K562 (cell line): Measurements from ENCODE around the gene HNMT. TPM values are rescaled to one million over a fixed set of nuclear protein-coding genes. Genes with fewer than 3 reads are reported as not detected.

Experiments
- CREM ChIP-seq: IDR thresholded peaks from 2 replicates; pipeline ENCODE4 v1.6.1; 2014; ENCODE audit warnings: antibody characterized with exemption, low read depth
- HDAC2 ChIP-seq: fragments of 450-650 bp; IDR thresholded peaks from 2 replicates; pipeline ENCODE4 v1.6.1; 2016; ENCODE audit warnings: mild to moderate bottlenecking
- L3MBTL2 ChIP-seq: fragments of 450-650 bp; IDR thresholded peaks from 2 replicates; pipeline ENCODE4 v1.6.1; 2016; ENCODE audit warnings: mild to moderate bottlenecking, moderate library complexity
- MCM5 ChIP-seq: fragments of 450-650 bp; IDR thresholded peaks from 2 replicates; pipeline ENCODE4 v1.6.1; 2016; ENCODE audit warnings: low read depth
- MEF2A ChIP-seq: IDR thresholded peaks from 2 replicates; pipeline ENCODE4 v1.6.1; 2011; ENCODE audit warnings: low read depth, mild to moderate bottlenecking, low read length, moderate library complexity; ENCODE audit not compliant: control insufficient read depth
- NFATC3 ChIP-seq: fragments of 450-650 bp; IDR thresholded peaks from 2 replicates; pipeline ENCODE4 v1.6.1; 2017; ENCODE audit warnings: mild to moderate bottlenecking
- NR0B1 ChIP-seq: fragments of 450-650 bp; IDR thresholded peaks from one replicate; pipeline ENCODE4 v1.6.1; 2018; ENCODE audit warnings: mild to moderate bottlenecking, moderate library complexity; ENCODE audit not compliant: partially characterized antibody
- NUFIP1 ChIP-seq: fragments of 450-650 bp; IDR thresholded peaks from 2 replicates; pipeline ENCODE4 v1.6.1; 2018; ENCODE audit not compliant: partially characterized antibody
- PRMT5 ChIP-seq: sonication (generic); formaldehyde crosslinking; IDR thresholded peaks from 2 replicates; pipeline ENCODE4 v1.5.0; 2020; ENCODE audit warnings: missing genetic modification reagents
- RCOR1 ChIP-seq, 2 experiments: IDR thresholded peaks; 2 replicates each; pipeline ENCODE4 v1.6.1; 2012; ENCODE audit warnings: low read depth in 2 of 2, low read length in 2 of 2, borderline replicate concordance in 1 of 2, improper control_type of control experiment in 1 of 2
- TOE1 ChIP-seq, 2 experiments: fragments of 450-650 bp in 1 of 2; sonication (generic) in 1 of 2; formaldehyde crosslinking in 1 of 2; IDR thresholded peaks; 2 replicates each; pipeline versions ENCODE4 v1.7.1 to v1.8.0; 2016 to 2022; ENCODE audit warnings: borderline replicate concordance in 2 of 2, mild to moderate bottlenecking in 2 of 2, antibody characterized with exemption in 1 of 2, inconsistent platforms in 1 of 2, low read depth in 1 of 2, missing genetic modification reagents in 1 of 2, moderate library complexity in 1 of 2
- ZBTB40 ChIP-seq, 2 experiments: fragments of 450-650 bp in 1 of 2; sonication (generic) in 1 of 2; formaldehyde crosslinking in 1 of 2; IDR thresholded peaks; 2 replicates each; pipeline versions ENCODE4 v1.7.1 to v1.9.0; 2016 to 2022; ENCODE audit warnings: inconsistent platforms in 1 of 2, mild to moderate bottlenecking in 1 of 2, missing genetic modification reagents in 1 of 2
- ZNF140 ChIP-seq: fragments of 250-450 bp; sonication (Bioruptor Pico); IDR thresholded peaks from 2 replicates; pipeline ENCODE4 v1.8.0; 2021; ENCODE audit warnings: moderate library complexity, mild to moderate bottlenecking, inconsistent platforms
- ZNF444 ChIP-seq: fragments of 250-450 bp; sonication (Bioruptor Pico); IDR thresholded peaks from 2 replicates; pipeline ENCODE4 v1.4.0; 2020; ENCODE audit warnings: mild to moderate bottlenecking, moderate library complexity
- polyA plus RNA-seq, 8 experiments: library from polyadenylated mRNA; depleted of rRNA in 4 of 8; stranded (reverse) in 5 of 8; unstranded in 3 of 8; fragments of >200 nt; fragmentation: Nextera tagmentation in 2 of 8; fragmentation: Illumina TruSeq in 1 of 8; extraction: Ambion mirVana in 2 of 8; extraction: Trizol in 1 of 8; gene quantifications; 2 replicates each; pipeline versions ENCODE4 v1.2.1 to v1.2.3, GENCODE V29; 2011 to 2014; ENCODE audit warnings: inconsistent platforms in 1 of 8, missing spikeins in 1 of 8
- total RNA-seq, 7 experiments: library from RNA; depleted of rRNA in 6 of 7; stranded (reverse); fragments of >200 nt in 6 of 7; fragmentation: Illumina TruSeq in 2 of 7; extraction: Trizol in 2 of 7; gene quantifications; 2 replicates each; pipeline versions ENCODE4 v1.2.1 to v1.2.3, GENCODE V29; 2011 to 2021; ENCODE audit warnings: low replicate concordance in 1 of 7
- TF ChIP-seq, protein P1 (sequence below): fragments of 250-450 bp; sonication (Bioruptor Pico); IDR thresholded peaks from 2 replicates; pipeline ENCODE4 v1.8.0; 2022; ENCODE audit warnings: inconsistent platforms, mild to moderate bottlenecking, moderate library complexity, borderline replicate concordance

Gene HNMT
- total and polyA plus RNA-seq, 9 of the 15 experiments (the other 6 are each of a cell fraction or from before 2014, with no cell fraction given), result 3.1 to 10.9 (median 5.3) TPM

DNA sequence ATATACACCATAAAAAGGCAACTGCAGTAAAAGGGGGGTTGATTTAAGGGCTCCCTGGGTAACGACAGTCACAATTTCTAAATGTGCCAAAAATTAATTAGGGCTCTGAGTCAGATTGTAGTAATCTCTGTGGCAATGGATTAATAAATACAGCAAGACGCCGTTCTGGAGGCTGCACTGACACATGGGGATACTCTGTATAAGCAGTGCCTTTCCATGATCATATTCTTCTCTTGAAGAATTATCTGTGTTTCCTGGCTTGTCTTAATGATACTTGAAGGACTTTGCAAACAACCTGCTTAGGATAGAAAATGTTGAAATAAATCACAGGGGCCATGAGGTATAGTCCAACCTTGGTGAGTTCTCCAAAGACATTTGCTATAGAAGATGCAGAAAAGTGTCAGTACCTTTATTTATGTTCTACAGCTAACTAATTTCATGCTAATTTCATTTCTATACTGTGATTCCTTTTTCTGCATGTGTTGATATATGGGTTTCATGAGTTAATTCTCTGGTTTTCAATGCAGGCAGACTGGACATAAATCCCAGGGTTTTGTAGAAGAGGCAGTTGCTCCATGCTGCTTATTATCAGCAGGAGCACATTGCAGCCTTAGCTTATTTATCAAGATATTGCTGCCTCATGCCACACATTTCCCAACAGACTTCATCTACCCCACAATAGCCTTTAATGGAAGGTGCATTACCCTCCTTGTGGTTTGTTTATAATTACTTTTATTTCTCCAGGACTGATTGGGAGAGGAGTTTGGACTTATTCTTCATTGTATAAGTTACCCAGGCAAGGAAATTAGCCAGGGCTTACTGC is 54.8 kb downstream of the HNMT start (continued):
- TF ChIP-seq ZBTB40 (IDR thresholded peaks at IDR 0.05), result no peak
- no peak for TF ChIP-seq ZBTB40 (CRISPR knock-in tag; IDR thresholded peaks at IDR 0.05)
- TF ChIP-seq, protein P1, sequence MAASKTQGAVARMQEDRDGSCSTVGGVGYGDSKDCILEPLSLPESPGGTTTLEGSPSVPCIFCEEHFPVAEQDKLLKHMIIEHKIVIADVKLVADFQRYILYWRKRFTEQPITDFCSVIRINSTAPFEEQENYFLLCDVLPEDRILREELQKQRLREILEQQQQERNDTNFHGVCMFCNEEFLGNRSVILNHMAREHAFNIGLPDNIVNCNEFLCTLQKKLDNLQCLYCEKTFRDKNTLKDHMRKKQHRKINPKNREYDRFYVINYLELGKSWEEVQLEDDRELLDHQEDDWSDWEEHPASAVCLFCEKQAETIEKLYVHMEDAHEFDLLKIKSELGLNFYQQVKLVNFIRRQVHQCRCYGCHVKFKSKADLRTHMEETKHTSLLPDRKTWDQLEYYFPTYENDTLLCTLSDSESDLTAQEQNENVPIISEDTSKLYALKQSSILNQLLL, result no peak
- TF ChIP-seq L3MBTL2, result no peak
- peak; percentile 75 for TF ChIP-seq HDAC2
- no peak for TF ChIP-seq PRMT5 (CRISPR knock-in tag)
- TF ChIP-seq ZNF140 (CRISPR knock-in tag), result no peak
- no peak for TF ChIP-seq TOE1 (IDR thresholded peaks at IDR 0.05; ENCODE audit: borderline replicate concordance)
- no peak for TF ChIP-seq TOE1 (CRISPR knock-in tag; IDR thresholded peaks at IDR 0.05; ENCODE audit: borderline replicate concordance, low read depth)
- TF ChIP-seq MEF2A, result no peak
- no peak for TF ChIP-seq NUFIP1
- peak; percentile 53 to 94; a peak in 3 of 4 replicates for TF ChIP-seq RCOR1 (IDR thresholded peaks at IDR 0.05; ENCODE audit: borderline replicate concordance in 1 of 2, low read depth in 2 of 2, low read length in 2 of 2)
- TF ChIP-seq NFATC3, result no peak
- no peak for TF ChIP-seq CREM
- no peak for TF ChIP-seq NR0B1
- no peak for TF ChIP-seq MCM5
- no peak for TF ChIP-seq ZNF444 (CRISPR knock-in tag)
